Activated T-cell treated with anti-CD3 and anti-CD28 coated beads for 24 hours (primary cell): ENCODE measurements around the gene PTBP3.
"Not testable (repeated sequence)": the region's sequence is repeated elsewhere in the genome, so short reads cannot be mapped to it uniquely, and the experiment has no call there.

Source experiments
- DNase-seq: peaks from one replicate; pipeline ENCODE4 v3.0.0-alpha.2; 2020; ENCODE audit warnings: low read depth

Gene PTBP3

DNA sequence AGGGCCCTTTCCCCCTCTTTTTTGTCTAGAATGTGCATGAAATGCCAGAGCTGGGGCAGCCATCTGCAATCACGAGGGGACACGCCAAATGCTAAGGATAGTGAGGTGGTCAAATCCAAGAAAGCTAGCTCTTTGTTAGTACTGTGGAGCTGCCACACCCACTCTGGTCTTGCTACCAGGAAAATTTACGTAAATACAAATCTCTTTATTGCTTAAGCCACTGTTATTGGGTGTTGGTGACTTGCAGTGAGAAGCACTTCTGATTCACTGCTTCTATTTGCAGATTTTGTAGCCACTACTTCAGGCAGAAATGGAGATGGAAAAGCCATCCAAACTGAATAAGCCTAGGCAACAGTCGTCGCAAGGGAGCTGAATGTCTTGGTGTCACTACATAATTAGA is 132.7 kb downstream of the PTBP3 start:
- no peak for DNase-seq

GRCh38 chr9:112198646-112199045 is 134.8 kb downstream of the PTBP3 start:
- no peak for DNase-seq

DNA sequence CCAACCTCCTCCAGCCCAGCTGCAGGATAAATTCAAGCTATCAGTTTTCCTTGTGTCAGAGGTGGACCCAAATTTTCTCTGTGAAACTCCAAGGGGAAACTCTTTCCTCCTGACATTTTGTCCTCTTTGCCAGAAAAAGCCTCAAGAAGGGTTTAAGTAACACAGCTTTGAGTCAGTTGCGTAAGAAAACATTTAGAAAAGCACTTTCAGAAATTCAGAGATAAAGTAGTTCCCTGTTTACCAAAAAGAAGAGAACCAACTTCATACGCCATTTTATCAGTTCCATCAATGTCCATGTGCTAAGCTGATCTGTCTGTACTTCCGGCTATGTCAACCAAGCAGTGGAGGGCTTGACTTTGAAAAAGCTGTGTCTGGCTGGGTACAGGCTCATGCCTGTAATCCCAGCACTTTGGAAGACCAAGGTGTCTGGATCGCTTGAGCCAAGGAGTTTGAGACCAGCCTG is 138.4 kb downstream of the PTBP3 start:
- no peak for DNase-seq

GRCh38 chr9:112193572-112194288 is 139.7 kb downstream of the PTBP3 start:
- DNase-seq, result no peak

DNA sequence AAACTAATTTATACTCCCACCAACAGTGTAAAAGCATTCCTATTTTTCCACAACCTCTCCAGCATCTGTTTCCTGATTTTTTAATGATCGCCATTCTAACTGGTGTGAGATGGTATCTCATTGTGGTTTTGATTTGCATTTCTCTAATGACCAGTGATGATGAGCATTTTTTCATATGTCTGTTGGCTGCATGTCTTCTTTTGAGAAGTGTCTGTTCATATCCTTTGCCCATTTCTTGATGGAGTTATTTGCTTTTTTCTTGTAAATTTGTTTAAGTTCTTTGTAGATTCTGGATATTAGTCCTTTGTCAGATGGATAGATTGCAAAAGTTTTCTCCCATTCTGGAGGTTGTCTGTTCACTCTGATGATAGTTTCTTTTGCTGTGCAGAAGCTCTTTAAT is 143.1 kb downstream of the PTBP3 start:
- not testable (repeated sequence) for DNase-seq

GRCh38 chr9:112188884-112189283 is 144.5 kb downstream of the PTBP3 start:
- DNase-seq, result no peak

- DNase-seq, result no peak
Observed at GRCh38 chr9:112187404-112187803, 146.0 kb downstream of the PTBP3 start.

GRCh38 chr9:112186695-112187094 is 146.7 kb downstream of the PTBP3 start:
- no peak for DNase-seq

GRCh38 chr9:112184946-112185345 is 148.5 kb downstream of the PTBP3 start:
- DNase-seq, result no peak

DNA sequence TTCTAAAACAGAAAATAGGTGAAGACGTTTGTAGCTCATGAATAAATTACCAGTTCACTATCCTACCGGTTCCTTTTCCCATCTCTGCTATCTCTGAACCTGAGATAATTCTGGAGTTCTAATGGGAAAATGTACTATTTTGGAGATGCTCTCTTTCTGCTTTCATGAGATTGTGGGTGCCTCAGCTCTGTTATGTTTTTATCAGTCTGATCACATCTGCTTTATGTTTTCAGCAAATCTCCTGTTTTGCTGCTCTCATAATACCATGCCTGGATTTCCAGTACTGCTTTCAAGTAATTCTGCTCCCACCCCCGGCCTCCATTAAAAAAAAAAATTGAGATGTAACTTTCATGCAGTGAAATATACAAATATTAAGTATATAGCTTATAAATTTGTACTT is 149.2 kb downstream of the PTBP3 start:
- DNase-seq, result no peak

GRCh38 chr9:112180387-112180881 is 153.0 kb downstream of the PTBP3 start:
- peak; percentile 36 for DNase-seq

- no peak for DNase-seq
Observed at GRCh38 chr9:112179816-112180215, 153.6 kb downstream of the PTBP3 start.

DNA sequence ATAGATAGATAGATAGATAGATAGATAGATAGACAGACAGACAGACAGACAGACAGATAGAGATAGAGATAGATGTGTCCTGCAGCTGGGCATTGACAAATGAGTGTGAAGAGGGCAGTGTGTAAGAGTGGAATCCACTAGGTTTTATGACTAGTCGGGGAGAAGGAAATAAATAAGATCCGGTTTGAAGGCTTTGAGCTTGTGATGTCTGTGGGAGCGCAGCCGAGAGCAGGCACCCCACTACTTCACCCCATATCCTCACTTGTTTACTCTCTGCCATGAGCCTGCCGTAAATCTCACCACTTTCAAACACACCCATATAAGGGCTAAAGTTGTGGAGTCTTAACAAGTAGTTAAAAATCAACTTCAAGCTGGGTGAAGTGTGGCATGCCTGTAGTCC is 156.9 kb downstream of the PTBP3 start:
- DNase-seq, result no peak

GRCh38 chr9:112175796-112176315 is 157.6 kb downstream of the PTBP3 start:
- DNase-seq, result no peak

GRCh38 chr9:112174965-112175795 is 158.2 kb downstream of the PTBP3 start, which contains the start of gene SUSD1:
SUSD1 (minus strand) TSS chr9:112175297; CDS start chr9:112175235, 62 bp downstream.
- no peak for DNase-seq

GRCh38 chr9:112174222-112174964 is 159.0 kb downstream of the PTBP3 start:
- peak; percentile 63 for DNase-seq

DNA sequence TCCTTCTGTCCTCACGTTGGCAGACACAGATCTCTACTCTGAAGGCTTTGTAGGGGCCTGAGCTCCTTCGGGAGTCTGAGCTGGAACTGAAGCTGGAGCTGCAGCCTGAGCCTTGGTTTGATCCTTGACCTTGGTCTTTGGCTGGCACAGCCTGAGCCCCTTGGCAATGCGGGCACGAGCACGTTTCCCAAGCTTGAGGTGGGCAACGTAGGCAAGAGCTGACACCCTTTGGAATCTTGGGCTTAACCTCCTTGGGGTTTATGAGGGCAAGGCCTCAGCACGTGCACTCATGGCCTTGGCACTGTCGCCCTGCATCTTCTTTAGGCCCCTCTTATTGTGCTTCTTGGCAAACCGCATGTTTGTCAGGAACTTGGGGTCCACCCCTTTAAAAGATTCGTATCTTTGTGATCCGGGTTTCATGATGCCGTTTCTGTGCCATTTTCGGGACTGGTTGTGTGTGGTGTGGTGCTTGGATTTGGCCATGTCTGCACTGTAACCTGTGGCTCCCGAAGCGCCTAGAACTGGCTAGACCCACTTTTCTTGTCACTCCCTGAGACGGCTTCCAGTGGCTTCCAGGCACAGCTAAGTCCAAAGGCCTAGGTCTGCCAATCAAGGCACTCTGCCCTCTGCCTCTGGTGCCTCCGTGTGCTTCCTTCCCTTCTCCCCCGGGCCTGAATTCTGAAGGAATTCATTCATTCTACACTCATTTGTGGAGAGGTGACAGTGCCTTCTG is 159.8 kb downstream of the PTBP3 start:
- DNase-seq, result no peak

GRCh38 chr9:112170968-112171367 is 162.5 kb downstream of the PTBP3 start:
- DNase-seq, result no peak

DNA sequence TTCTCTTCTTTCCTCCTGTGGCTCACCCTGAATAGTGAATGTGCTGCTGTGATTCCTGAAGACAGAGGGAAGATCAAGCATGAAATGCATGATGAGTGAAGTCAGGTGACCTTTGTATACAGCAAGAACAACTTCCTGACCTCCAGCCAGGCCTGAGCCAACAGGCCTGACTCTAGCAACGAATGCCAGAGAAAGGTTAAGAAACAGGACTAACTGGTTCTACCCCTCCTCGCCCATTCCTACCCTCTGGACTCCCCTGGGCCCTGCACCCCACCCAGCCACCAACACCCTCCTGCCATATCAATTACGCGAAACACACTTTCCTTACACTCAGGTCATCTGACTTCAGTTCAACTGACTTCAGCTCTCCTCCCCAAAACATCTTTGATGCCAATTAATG is 163.2 kb downstream of the PTBP3 start:
- DNase-seq, result no peak

DNA sequence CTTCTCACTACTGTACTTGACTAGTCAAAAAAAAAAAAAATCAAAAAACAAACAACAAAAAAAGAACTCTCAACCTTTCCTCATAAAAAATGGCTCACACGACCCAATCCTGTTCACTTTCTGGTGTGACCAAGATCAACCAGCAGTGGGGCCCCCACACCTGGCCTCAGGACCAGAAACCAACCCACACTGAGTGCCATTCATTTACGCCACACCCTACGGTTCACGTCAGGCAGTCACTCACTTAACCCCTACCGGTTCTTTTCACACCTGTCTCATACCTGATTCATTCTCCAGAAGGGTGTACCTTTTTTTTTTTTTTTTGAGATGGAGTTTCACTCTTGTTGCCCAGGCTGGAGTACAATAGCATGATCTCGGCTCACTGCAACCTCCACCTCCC is 164.1 kb downstream of the PTBP3 start:
- no peak for DNase-seq

- DNase-seq, result no peak
Observed at GRCh38 chr9:112168197-112168596, 165.2 kb downstream of the PTBP3 start.
